Left colon (tissue), 2 donors: Measurements from ENCODE around the gene ATP6V1E1. TPM values are rescaled to one million over a fixed set of nuclear protein-coding genes. Genes with fewer than 3 reads are reported as not detected.

ENCODE experiments used
- ATAC-seq: fragments of 200-7000 bp; cut with Tn5 transposase; one replicate; pipeline ENCODE4 v1.9.1; 2020; ENCODE audit warnings: mild to moderate bottlenecking, moderate library complexity
- DNase-seq, 2 donors: peaks; one replicate each; pipeline ENCODE4 v3.0.0-alpha.2; 2020
- intact Hi-C, 2 donors: fragments of 100-400 bp; cut with DNase I in 1 of 2; cut with micrococcal nuclease in 1 of 2; formaldehyde crosslinking; loops; one replicate each; pipeline versions ENCODE4 v1.11.2 to v1.14.0; 2022; cut with DNase I, micrococcal nuclease
- total RNA-seq, 2 donors: library from RNA; stranded (reverse); fragmentation: NEBNext Ultra II Directional; extraction: Animal tissue kit (Norgen Biotek cat#: 25700); gene quantifications; one replicate each; pipeline ENCODE4 v1.2.1, GENCODE V29; 2021
- donor health status: DM: no; HTN: no; CAD: no.
- donor health status: DM: yes; HTN: yes; CAD: no.

The ATP6V1E1 gene
- total RNA-seq, 2 donors from 2014 or later: 100 to 102 TPM

DNA sequence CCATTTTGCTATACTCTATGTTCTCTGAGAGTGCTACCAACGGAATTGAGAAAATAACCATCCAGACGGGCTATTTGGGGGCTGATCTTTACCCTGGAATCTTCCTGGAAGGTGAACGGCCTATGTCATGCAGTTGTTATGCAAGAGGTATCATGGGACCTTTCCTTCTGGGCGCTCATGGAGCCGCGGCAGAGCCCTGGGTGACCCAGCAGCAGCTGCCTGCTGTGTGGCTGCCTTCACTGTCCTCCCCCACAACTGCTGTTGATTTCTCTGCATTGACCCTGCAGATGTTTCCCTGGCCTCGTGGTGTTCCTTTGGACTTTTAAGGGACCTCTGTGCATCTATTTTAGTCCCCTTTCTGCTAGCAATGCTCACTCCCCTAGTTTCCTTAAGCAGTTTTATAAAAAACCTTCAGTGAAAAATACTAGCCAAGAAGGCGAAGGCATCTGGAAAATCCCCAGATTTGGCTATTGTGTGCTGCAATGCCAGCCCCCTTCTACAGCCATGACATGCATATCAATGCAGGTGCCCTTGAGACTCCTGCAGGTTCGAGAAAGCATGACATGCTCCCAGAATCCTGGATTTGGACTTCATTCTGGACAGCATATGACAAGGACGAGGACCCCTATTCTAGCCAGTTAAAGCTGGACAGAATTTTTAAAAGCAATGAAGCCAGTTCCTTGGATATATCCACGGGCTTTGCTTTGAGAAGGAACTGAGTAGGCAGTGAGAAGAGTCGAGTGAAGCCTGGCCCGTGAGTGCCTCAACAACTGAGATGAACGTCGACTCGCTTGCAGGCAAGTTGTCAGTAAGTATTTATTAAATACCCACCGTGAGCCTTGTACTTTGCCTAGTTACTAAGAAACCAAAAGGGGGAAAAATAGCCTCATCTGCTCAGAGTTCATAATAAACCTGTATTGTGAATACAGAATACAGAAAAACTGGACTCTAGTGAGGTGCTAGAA, 65.4 kb downstream of the ATP6V1E1 start, which contains the start of gene SLC25A18:
TSS of gene SLC25A18 (plus strand) at position 593 of the 965 bp plus-strand sequence. CDS start 16,447 bp downstream, outside the sequence.
- DNase-seq (peak in 1 of 2 donors; percentile 45), ATAC-seq (no peak)
- intact Hi-C loops: no loop called here

- DNase-seq (no peak), ATAC-seq (no peak)
- intact Hi-C loops: loop anchor here in 1 of 2 donors (10.0 kb wide), 1 partner anchor 236 kb away; no protein-coding TSS in a partner anchor
Measured at GRCh38 chr22:17559188-17559587, 69.4 kb downstream of the ATP6V1E1 start.

- intact Hi-C loops: loop anchor here in 1 of 2 donors (10.0 kb wide), 1 partner anchor 240 kb away; no protein-coding TSS in a partner anchor
- DNase-seq (no peak), ATAC-seq (no peak)
Measured at GRCh38 chr22:17554814-17555213, 73.7 kb downstream of the ATP6V1E1 start.

DNA sequence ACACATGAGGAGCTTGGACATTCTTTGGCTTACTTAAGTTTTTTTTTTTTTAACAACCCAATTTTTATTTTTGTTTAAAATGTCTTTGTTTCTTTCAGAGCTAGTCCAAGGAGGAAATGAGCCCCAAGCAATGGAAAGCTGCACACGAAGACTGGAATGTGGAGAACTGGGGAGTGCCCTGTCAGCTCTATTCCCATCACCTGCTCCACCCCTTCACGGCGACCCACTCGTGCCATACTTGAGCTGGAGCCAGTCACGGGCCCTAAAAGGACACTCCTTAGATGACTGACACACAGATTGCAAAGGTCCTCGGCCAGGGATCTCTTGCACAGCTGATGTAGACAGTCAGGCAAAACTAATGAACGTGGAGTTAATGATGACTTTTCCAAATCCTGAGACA, 75.8 kb downstream of the ATP6V1E1 start:
- ATAC-seq (peak; percentile 42), DNase-seq (no peak)
- intact Hi-C loops: loop anchor here in 1 of 2 donors (10.0 kb wide), 1 partner anchor 242 kb away; no protein-coding TSS in a partner anchor

DNA sequence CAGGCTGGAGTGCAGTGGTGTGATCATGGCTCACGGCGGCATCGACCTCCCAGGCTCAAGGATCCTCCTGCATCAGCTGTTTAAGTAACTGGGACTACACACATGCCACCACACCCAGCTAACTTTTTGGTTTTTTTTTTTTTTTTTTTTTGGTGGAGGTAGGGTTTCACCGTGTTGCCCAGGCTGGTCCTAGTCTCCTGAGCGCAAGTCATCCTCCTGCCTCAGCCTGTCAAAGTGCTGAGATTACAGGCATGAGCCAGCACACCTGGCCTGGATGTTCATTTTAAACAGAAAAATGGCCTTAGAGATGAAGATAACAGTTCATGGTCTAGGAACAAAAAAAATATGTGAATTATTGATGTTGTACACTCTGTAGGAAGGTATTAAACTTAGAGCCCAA, 78.9 kb downstream of the ATP6V1E1 start:
- ATAC-seq: no peak
- no peak for DNase-seq
- intact Hi-C loops: loop anchor here in 1 of 2 donors (10.0 kb wide), 1 partner anchor 245 kb away; no protein-coding TSS in a partner anchor

DNA sequence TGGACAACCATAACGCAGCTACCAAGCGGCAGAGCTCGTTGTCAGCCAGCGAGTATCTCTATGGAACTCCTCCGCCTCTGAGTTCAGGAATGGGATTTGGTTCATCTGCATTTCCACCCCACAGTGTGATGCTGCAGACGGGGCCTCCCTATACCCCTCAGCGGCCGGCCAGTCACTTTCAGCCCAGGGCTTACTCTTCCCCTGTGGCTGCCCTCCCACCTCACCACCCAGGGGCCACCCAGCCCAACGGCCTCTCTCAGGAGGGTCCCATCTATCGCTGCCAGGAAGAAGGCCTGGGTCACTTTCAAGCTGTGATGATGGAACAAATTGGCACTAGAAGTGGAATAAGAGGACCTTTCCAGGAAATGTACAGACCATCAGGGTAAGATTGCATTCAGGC, 79.4 kb downstream of the ATP6V1E1 start:
- DNase-seq (no peak), ATAC-seq (no peak)
- intact Hi-C loops: no loop called here

DNA sequence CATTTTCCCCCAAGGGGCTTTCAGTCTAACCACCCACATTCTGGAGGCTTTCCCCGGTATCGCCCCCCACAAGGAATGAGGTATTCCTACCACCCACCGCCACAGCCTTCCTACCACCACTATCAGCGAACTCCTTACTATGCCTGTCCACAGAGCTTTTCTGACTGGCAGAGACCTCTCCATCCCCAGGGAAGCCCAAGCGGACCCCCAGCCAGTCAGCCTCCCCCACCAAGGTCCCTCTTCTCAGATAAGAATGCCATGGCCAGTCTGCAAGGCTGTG, 79.9 kb downstream of the ATP6V1E1 start:
- intact Hi-C loops: no loop called here
- DNase-seq (no peak), ATAC-seq (no peak)

GRCh38 chr22:17548010-17548755, 80.4 kb downstream of the ATP6V1E1 start:
- intact Hi-C loops: no loop called here
- ATAC-seq: no peak
- no peak for DNase-seq

DNA sequence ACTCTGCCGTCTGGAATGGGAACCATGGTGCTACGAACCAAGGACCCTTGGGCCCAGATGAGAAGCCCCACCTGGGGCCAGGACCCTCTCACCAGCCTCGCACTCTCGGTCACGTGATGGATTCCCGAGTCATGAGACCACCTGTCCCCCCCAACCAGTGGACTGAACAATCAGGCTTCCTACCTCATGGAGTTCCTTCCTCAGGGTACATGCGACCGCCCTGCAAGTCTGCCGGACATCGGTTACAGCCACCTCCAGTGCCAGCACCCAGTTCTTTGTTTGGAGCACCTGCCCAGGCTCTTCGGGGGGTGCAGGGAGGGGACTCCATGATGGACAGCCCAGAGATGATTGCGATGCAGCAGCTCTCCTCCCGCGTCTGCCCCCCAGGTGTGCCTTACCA, 86.1 kb downstream of the ATP6V1E1 start:
- ATAC-seq (no peak), DNase-seq (no peak)
- intact Hi-C loops: no loop called here

Other genes with a start within 250 kb of the ATP6V1E1 start
- not detected for gene SLC25A18, start 65.3 kb downstream of the ATP6V1E1 start, total RNA-seq
- 10 to 100 TPM; 49.8 to 54.6 TPM for gene BCL2L13, start 10.0 kb upstream of the ATP6V1E1 start, total RNA-seq
- 10 to 100 TPM; 26.5 to 33.2 TPM for gene BID, start 145.7 kb upstream of the ATP6V1E1 start, total RNA-seq